HG02870 (cell line): ENCODE data around the gene CYP2U1.
"Not testable (repeated sequence)": the region's sequence is repeated elsewhere in the genome, so short reads cannot be mapped to it uniquely, and the experiment has no call there.

Source experiments
- ATAC-seq: cut with Tn5 transposase; IDR thresholded peaks from one replicate; pipeline ENCODE4 v1.9.1; 2021; ENCODE audit warnings: mild to moderate bottlenecking, moderate library complexity; ENCODE audit not compliant: unreplicated experiment

Gene CYP2U1

DNA sequence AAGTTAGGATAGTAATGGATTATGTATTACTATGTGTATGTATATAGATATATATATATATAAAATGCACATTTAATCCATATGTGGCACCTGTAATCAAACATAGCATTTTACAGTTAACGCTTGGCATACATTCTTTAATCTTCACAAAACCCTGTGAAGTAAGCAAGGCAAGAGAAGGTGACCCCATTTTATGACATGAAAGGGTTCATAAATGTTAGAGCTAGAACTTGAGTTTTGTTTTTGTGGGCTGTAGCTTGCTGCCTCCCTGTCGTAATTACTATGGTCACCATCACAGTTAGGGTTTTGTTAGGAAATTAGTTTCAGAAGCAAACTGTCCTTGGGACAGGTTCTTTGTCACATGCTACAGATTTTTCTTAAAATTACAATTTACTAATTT is 13.8 kb upstream of the CYP2U1 start:
- no peak for ATAC-seq

DNA sequence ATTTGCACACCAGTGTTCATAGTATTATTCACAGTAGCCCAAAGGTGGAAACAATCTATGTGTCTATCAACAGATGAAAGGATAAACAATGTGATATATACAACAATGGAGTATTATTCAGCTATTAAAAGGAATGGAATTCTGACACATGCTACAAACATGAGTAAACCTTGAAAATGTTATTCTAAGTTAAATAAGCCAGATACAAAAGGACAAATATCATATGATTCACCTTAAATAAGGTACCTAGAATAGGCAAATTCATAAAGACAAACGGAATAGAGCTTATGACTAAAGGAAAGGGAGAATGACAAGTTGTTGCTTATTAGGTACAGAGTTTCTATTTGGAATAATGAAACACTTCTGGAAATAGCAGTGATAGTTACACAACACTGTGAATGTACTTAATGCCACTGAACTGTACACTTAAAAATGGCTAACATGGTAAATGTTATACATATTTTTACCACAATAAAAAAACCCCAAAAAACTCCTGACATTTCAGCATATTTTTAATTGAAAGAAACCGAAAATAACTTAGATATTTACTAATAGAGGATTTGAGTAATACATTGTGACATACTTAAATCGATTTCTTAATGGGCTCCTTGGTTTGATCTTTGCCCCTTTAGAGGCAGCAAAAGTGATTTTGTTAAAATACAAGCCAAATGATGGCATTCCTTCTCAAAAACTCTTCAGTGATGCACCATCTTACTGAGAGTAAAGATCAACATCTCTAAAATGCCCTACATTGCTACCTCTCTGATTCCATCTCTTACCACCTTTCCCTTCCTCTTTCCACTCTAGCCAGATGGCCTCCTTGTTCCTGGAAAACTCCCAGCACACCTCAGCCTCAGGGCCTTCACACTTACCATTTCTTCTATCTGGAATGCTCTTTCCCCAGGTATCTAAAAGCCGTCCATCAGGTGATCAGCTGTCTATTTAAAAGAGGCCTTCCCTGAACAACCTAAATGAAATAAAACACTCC is 8.6 kb upstream of the CYP2U1 start:
- ATAC-seq: no peak

DNA sequence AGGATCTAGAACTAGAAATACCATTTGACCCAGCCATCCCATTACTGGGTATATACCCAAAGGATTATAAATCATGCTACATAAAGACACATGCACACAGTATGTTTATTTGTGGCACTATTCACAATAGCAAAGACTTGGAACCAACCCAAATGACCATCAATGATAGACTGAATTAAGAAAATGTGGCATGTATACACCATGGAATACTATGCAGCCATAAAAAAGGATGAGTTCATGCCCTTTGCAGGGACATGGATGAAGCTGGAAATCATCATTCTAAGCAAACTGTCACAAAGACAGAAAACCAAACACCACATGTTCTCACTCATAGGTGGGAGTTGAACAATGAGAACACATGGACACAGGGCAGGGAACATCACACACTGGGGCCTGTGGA is 5.6 kb upstream of the CYP2U1 start:
- ATAC-seq: not testable (repeated sequence)

DNA sequence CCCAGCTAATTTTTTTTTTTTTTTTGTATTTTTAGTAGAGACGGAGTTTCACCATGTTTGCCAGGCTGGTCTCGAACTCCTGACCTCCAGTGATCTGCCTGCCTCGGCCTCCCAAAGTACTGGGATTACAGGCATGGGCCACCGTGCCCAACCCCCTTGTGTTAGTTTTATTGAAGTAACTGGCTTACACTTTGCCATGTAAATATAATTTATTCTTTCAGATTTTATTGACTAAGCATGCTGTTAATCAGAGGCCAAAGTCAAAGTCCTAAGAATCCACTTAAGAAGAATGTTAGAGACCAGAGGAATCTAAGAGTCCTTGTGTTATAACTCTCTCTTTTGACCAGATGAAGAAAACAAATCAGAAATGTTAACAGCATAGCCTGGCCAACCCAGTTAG is 4.5 kb upstream of the CYP2U1 start:
- ATAC-seq: not testable (repeated sequence)

DNA sequence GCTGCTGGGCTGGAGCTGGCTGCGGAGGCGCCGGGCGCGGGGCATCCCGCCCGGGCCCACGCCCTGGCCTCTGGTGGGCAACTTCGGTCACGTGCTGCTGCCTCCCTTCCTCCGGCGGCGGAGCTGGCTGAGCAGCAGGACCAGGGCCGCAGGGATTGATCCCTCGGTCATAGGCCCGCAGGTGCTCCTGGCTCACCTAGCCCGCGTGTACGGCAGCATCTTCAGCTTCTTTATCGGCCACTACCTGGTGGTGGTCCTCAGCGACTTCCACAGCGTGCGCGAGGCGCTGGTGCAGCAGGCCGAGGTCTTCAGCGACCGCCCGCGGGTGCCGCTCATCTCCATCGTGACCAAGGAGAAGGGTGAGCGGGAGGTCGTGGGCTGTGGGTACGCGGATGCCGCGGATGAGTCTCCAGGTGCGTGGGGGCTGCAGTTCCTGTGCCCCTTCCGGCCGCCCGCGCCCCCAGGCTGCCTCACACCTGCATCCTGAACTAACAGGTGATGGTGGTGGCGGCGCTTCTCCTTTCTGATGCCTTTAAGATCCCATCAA is 499 bp downstream of the CYP2U1 start:
- ATAC-seq: peak; percentile 25

DNA sequence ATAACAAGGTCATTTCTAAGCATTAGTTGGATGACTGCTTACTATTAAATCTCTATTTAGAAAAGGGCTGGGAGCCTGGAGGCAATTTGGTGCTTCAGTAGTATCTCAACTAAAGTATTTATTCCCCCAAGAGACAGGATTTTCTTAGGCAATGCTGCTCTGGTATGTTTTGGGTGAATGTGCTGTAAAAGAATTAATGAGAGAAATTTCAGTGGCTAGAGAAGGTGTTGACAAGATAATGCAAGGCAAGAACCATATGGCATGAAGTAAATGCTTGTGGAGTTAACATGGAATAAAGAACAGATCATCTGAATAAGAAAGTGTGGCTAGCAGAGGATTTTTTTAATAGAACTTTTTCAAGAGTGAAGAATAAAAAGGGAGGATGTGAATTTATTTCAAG is 3.9 kb downstream of the CYP2U1 start:
- ATAC-seq: no peak

DNA sequence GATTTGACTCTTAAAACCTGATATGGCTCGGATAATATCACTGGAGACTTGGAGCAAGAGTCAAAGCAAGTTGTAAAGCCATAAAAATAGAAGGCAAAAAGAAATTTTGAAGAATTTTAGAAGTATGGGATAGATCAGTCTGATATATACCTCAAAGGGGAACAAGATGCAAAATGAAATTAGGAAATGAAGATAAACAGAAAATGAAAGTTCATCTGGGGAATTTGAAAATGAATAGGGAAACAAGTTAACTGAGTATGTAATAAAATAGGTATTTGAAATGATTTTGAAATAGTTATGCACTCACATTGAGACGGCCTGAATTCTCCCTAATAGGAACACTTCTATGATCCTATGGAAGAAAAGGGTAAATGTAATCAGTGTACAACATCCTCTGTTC is 5.7 kb downstream of the CYP2U1 start:
- no peak for ATAC-seq

DNA sequence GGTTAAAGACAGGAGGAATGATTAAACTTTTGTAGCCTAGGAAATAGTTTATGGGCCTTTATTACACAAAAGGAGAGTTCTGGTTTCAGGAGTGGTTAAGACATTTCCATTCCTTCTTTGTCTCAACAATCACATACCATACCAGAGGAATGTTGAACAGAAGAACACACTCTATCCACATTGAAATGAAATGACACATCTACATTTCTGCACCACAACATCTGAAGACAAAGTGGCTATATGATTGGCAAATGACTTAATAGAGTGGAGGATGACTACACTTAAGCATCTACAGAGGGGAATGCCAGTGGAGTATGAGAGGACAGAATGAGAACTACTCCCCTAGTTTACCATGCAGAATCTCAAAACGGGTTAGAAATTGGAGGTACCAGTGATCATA is 8.0 kb downstream of the CYP2U1 start:
- ATAC-seq: no peak

DNA sequence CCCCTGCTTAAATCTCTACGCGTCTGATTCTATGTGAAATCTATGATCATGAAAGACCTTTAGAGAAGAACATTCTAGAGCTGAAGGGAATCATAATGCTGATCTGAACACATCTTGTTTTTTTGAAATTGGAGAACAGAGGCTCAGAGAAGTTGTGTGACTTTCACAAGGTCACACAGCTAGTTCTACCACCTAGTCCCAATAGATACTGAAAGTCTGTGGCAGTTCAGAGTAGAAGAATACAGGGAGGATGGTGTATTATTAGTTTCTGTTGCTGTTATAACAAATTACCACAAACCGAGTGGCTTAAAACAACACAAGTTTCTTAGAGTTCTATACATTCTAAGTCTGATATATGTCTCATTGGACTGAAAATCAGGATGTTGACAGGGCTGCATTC is 14.5 kb downstream of the CYP2U1 start:
- no peak for ATAC-seq

DNA sequence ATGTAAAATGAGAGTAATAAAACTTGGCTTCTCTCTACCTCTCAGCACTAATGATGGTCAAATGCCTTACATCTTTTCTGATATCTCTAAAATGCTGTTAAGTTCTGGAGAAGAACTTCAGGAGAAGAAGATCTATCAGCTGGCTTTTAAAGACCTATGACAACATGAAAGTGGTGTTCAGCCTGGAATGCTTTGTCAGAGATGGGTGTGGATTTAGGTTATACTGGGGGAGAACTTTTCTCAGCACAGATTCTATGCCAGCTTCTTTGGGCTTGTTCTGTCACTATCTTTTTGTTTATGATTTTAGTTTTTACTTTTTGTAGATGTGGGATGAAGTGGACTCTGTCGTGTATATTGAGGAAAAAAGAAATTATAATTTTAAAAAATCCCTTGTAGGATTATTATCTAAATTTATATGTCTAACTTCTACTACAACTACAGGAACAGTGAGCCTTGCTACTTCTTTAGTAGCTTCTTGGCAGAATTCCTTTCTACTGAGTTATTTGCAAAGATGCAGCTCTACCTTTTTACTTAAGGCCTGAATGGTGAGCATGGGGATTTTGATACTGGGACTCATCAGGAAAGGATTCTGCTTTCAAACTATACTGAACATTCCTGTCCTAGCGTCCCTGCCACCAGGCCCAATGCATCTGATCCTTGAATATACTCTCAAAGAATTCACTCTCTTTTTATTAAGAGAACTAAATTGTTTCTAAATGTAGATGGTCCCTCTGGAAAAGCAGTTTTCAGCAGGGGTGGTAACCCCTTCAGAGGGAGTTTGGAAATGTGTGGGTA is 19.6 kb downstream of the CYP2U1 start:
- ATAC-seq: no peak

DNA sequence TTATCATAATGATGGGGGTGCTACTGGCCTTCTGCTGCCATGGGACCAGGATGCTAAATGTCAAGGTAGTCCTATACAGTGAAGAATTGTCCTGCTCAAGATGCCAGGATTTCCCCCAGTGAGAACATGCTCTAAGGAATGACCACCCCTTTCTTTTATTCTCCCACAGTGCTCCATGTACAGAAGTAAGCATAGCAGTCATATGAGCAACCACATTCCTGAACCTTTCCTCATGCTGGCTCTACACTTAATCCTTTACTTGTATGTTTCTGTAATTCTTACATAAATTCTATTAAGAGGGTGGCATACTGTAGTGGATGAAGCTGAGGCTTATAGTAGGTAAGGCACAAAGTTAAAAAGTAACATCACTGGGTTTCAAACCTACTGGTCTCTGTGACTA is 20.2 kb downstream of the CYP2U1 start:
- no peak for ATAC-seq

DNA sequence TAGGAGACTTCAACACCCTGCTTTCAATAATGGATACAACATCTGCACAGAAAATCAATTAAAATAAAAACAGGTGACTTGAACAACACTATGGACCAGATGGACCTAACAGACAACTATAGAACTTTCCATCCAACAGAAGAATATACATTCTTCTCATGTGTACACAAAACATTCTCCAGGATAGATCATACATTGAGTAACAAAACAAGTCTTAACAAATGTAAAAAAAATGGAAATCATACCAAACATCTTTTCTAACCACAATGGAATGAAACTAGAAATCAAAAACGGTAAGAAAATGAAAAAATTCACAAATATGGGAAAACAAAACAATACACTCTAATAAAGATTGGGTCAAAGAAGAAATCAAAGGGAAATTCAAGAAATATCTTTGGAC is 24.7 kb downstream of the CYP2U1 start:
- ATAC-seq: no peak

DNA sequence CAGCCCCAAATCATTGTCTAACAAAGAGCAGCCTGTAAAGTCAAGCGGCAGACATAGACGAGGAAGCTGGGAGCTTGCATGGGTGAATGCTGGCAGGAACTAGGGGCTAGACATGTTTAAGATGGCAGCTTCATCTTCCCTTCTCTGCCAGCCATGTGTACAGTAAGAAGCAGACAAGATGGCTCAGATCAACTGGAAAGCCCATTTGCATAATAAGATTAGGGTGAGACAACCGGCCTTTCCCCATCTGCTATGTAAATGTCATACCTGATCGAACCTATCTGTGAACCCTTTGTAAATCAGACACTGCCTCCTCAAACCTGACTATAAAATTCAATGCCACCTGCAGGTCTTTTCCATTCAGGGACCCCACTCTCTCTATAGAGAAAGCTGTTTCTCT is 35.6 kb downstream of the CYP2U1 start:
- ATAC-seq: no peak

DNA sequence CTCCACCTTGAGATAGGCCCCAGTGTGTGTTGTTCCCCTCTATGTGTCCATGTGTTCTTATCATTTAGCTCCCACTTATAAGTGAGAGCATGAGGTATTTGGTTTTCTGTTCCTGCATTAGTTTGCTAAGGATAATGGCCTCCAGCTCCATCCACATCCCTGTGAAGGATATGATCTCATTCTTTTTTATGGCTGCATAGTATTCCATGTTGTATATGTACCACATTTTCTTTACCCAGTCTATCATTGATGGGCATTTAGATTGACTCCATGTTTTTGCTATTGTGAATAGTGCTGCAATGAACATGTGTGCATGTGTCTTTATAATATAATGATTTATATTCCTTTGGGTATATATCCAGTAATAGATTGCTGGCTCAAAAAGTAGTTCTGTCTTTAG is 36.2 kb downstream of the CYP2U1 start:
- ATAC-seq: not testable (repeated sequence)

DNA sequence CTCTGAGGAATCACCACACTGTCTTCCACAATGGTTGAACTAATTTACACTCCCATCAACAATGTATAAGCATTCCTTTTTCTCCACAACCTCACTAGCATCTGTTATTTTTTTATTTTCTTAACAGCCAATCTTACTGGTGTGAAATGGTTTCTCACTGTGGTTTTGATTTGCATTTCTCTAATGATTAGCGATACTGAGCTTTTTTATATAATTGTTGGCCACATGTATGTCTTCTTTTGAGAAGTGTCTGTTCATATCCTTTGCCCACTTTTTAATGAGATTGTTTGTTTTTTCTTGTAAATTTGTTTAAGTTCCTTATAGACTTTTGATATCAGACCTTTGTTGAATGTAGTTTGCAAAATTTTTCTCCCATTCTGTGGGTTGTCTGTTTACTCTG is 36.6 kb downstream of the CYP2U1 start:
- ATAC-seq: not testable (repeated sequence)

DNA sequence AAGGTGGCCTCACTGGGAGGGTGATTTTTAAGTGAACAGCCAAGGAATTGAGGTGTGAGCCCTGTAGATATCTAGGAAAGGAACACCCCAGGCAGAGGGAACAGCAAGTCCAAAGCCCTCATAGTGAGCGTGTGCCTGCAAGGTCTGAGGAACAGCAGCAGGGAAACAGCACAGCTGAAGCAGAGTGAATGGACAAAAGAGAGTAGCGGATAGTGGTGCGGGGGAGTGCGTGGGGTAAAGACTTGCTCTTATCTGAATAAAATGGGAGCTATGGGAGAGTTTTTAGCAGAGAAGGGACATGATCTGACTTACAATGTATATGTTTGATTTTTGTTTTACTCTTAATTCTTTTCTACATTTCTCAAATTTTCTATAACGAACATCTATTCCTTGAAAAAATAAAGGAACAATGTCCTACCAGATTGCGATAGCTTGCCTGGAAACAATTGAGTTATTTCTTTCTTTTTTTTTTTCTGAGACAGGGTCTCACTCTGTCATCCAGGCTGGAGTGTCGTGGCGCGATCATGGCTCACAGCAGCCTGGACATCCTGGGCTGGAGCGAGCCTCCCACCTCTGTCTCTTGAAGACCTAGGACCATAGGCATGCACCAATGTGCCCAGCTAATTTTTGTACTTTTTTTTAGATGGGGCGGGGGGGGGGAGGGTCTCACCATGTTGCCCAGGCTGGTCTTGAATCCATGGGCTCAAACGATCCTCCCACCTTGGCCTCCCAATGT is 38.9 kb downstream of the CYP2U1 start:
- ATAC-seq: no peak

DNA sequence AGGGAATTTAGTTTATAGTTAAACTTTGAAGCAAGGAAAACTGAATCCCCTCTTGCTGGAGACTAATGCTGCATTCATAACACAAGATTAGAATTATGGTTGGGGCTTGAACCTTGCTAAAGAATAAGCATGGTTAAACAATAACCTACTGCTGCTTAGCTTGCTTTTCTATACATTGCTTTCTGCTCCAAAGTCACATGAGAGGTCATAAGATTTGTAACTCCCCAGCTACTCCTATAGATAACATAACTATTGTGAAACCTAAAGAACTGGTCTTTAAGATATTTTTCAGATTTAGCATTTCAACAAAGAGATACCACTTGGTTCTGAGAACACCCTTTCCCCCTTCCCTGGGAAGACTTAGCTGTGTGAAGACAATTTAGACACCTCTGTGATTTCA is 41.3 kb downstream of the CYP2U1 start:
- ATAC-seq: no peak

DNA sequence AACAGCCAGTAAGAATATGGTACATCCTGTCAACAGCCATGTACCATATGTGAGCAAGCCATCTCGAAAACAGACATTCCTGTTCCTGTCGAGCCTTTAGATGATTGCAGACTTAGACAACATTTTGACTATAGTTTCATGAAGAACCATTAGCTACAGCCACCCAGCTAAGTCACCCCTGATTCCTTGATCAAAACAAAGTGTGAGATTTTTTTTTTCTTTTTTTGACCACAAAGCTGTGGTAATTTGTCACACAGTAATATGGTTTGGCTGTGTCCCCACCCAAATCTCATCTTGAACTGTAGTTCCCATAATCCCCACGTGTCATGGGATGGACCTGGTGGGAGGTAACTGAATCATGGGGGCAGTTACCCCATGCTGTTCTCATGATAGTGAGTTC is 43.2 kb downstream of the CYP2U1 start:
- no peak for ATAC-seq

DNA sequence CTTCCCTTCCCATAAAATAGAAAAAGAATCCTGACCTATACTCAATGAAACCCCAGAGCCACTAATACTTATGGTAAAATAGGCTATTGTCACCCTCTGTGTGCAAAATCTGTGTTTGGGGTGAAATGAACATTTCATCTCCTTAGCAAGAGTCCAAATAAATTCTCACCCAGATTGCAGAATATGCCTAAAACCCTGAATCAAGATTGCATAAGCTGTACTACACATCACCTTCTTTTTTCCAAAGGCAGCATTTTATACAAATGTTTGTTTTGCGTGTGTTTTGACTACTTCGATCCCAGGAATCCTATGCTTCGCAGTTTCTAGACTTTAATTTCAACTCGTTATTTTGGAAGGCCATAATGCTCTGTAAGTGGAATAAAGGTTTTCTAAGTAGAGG is 46.1 kb downstream of the CYP2U1 start:
- ATAC-seq: no peak

DNA sequence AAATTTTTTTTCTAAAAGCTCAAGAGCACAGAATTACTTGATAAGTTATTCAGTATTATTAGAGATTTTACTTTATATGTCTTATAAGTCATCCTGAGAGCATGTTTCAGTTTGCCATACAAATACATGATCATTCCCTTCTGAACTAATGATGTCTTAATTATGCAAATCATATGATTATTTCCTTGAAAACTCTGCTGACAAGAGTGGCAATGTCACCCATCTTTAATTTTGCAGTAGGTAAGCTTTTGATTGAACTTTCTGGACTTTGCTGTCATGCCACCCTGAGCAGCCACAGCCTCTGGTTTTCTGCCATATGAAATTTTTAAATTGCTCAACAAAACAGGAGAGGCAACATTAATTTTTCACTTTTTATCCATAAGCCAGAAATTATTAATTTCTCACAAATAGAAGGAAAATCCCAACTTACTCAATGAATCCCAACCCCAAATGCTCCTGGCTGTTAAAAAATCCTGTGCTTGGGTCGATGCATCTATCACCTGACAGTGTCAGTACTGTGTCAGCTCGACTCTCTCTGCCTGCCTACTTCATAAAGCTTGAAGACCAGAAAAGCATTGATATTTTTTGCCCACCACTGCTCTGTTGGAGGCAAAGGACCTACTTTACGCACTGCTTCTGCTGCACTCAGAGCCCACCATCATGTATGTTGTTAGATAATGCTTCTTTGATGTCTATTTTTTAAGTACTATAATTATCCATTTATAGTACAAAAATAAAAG is 46.8 kb downstream of the CYP2U1 start:
- ATAC-seq: no peak
